ENCODE measurements around the gene VWA7.
"Not testable (repeated sequence)": the region's sequence is repeated elsewhere in the genome, so short reads cannot be mapped to it uniquely, and the experiment has no call there.

Gene VWA7

DNA sequence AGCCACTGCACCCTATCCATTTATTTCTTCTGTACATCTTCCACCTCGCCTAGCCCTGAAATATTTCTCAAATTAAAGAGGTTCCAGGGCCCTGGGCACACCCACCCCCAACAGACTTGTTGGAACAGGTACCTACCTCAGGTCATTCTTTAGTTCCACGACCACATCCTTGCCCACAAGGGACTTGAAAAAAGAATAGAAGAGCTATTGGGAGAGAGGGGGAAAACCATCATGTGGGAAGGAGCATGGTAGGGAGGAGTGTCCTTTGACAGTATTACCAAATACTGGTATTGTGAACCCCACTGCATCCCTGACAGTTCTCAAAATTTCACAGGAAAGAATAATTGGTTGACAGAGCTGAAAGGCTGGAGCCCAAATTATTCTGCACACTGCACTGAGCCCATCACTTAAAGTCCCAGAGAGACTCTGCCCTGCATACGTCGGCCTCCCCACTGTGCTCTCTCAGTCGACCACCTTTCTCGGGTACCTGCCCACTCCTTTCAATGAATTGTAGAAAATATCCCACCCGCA, 28.9 kb upstream of the VWA7 start:
- DNase-seq (ENCODE audit: low read depth in 3 of 3, low spot score in 1 of 3) = no peak

DNA sequence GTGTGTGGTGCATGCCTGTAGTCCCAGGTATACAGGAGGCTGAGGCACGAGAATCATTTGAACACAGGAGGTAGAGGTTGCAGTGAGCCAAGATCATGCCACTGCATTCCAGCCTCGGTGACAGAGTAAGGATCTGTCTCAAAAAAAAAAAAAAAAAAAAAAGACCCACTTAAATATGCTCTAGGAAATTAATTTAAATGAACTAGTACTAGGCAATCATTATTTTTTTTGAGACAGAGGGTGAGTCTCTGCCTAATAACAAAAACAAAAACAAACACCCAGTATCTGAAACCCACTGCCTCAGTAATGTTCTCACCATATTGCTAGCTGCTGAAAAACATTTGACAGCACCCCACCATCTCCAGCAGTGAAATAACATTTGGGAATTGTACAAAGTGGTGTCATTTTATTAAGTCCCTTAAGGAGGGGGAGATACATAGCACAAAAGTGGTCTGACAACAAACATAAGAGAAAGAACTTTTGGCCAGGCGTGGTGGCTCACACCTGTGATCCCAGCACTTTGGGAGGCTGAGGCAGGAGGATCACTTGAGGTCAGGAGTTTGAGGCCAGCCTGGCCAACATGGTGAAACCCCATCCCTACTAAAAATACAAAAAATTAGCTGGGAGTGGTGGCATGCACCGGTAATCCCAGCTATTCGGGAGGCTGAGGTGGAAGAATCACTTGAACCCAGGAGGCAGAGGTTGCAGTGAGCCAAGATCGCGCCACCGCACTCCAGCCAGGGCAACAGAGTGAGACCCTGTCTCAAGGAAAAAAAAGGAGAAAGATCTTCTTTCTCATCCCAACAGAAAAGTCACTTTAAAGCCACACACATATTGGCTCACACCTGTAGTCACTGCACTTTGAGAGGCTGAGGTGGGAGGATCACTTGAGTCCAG, 24.2 kb upstream of the VWA7 start:
- not testable (repeated sequence) for DNase-seq (ENCODE audit: low read depth in 3 of 3, low spot score in 1 of 3)

DNA sequence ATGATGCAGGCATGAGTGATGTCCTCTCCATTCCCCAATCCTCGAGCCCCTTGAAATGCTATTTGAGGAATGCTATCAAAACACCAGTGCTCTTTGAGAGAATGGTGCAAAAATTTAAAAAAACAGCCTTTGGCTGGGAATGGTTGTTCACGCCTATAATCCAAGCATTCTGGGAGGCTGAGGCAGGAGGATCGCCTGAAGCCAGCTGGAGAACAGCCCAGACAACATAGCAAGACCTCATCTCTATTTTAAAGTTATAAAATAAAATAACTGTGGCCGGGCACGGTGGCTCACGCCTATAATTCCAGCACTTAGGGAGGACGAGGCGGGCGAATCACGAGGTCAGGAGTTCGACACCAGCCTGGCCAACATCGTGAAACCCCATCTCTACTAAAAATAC, 22.7 kb upstream of the VWA7 start:
- DNase-seq (ENCODE audit: low read depth in 3 of 3, low spot score in 1 of 3) = no peak

DNA sequence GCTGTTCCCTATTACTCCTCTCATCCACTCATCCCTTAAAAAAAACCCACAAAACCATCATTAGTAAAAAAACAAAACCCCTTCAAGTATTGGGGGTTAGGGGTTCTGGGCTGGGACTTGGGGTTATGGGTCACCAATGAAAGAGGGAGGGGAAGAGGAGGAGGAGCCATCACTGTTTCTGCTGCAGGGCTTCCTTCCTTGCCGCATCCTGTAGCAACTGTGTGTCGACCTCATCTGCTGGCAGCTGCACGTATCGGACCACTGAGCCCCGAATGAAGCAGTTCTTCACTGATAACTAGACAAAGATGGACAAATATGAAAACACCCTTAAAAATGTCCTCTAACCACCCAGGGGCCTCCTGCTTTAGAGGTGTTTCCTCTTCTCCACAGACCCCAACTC, 20.5 kb upstream of the VWA7 start:
- no peak for DNase-seq (ENCODE audit: low read depth in 3 of 3, low spot score in 1 of 3)

DNA sequence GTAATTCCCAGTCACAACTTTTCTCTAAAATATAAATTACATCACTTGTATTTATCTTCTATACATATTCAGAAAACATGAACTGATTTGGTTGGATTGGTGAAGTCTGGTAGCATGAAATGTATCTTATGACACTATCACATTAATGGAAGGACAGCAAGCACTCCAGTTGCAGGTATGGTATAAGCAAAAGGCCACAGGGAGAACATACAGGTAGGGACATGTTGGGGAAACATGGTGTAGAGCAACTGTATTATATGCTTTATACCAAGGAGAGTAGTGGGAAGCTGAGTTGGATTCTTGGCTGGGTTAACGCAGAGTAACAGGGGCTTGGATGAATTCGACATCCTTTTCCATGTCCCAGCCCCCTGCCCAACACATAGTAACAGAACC, 19.9 kb upstream of the VWA7 start:
- DNase-seq (ENCODE audit: low read depth in 3 of 3, low spot score in 1 of 3) = no peak

DNA sequence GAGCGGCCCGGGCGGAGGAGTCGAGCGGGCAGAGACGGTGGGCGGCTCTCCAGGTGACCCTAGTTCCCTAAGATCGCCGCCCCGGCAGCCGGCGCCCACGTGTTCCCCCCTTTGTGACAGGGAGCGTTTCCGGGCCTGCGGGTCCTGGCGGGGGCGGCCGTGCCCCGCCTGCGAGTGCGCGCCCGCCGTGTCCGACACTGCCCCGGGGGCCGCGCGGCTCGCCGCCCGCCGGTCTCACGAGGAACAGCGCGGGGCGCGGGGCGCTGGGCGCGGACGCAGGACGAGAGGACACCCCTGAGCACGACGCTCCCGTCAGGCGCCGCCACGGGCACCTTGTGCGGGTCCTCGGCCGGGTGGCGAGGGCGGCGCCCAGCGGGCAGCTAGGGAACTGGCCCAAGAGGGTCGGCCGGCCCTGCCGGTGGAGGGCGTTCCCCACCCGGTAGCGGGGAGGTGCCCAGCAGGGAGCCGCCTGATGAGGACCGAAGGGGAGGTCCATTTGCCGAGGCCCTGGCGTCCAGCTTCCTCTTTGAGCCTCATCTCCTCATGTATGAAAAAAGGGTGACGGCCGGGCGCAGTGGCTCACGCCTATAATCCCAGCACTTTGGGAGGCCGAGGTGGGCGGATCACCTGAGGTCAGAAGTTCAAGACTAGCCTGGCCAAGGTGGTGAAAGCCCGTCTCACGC, 18.6 kb upstream of the VWA7 start, which contains the start of gene VARS1:
TSS of gene VARS1 (minus strand) at position 137 of the 683 bp plus-strand sequence. CDS start 535 bp downstream, outside the sequence.
- DNase-seq (ENCODE audit: low read depth in 3 of 3, low spot score in 1 of 3) = peak; percentile 60 to 72 (median 70)

DNA sequence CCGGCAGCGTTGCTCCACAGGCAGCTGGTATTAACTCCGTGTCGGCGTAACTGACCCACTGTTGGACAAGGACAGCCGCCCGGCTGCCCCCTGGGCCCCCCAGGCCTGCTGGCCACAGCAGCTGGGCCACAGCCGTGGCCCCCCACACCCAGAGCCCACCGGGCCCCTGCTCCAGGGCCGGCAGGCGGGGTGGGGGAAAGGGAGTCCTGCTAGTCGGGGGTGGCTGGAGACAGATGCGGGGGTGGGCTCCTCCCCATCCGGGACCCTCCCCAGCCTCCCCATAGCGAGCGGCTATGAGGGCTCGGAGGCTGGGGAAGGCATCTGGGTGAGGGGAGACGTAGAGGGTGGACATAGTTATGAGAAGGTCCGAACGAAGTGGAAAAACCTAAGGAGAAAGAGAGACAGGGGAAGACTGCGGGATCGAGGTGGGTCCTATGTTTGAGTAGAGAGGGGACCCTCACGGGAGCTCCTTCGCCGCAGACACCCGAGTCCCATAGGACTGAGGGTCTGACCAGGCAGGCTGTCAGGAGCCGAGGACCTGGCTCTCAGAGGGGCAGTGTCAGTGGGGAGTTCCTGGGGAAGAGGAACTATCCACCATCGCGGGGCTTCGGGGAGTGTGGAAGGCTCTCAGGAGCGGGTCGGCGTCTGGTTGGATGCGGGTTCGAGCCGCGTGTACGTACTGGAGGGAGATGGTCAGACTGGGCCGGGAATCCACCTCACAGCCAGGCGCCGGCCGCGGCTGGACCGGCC, 17.9 kb upstream of the VWA7 start:
- no peak for DNase-seq (ENCODE audit: low read depth in 3 of 3, low spot score in 1 of 3)

DNA sequence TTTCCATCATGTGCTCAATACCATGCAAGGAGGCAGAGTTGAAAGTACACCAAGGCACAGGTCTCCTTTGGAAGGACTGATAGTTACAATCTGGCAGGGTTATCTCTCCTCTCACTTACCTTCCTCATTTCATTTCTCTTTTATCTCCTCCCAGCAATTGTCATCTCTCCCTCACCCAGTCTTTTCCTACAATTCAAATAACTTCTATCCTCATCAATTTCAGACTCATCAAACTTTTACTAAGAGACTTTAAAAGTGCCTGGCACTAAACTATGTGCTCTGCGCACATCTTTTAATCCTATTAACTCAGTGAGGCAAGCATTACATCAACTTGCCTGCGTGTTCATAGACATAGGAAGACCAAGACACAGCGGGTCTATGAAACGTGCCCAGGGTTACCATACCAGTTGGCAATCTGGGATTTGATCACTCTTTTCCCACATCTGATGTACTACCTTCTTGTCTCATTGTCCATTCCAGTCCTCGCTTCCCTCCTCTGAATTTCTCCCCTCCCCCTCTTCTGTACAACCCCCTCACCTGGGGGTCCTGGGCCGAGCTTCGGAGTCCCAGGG, 17.3 kb upstream of the VWA7 start:
- no peak for DNase-seq (ENCODE audit: low read depth in 3 of 3, low spot score in 1 of 3)

DNA sequence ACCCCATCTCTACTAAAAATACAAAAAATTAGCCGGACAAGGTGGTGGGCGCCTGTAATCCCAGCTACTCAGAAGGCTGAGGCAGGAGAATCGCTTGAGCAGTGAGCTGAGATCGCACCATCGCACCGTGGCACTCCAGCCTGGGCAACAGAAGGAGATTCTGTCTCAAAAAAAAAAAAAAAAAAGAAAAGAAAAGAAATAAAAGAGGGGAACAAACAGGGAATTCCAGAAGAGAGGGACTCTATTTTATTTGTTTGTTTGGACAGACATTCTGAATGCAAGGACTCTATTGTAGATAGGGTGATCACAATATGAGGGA, 16.8 kb upstream of the VWA7 start:
- not testable (repeated sequence) for DNase-seq (ENCODE audit: low read depth in 3 of 3, low spot score in 1 of 3)

DNA sequence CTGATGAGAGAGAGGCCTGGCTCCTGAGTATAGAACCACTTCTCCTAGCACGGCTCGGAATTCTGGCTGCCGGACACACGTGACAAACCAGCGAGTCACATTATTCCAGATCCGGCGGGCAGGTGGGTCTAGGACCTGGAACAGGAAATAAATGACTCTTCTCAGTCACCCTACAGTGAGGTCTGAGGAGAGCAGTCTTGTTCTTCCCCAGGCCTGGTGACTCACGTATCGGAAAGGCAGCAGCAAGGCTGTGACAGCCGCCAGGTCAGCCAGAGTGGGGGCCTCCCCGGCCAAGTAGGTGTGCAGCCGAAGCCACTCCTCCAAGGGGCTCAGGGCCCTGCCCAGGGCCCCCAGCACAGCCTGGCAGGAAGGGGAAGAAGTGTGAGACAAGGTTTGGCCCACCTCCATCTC, 15.6 kb upstream of the VWA7 start:
- no peak for DNase-seq (ENCODE audit: low read depth in 3 of 3, low spot score in 1 of 3)

DNA sequence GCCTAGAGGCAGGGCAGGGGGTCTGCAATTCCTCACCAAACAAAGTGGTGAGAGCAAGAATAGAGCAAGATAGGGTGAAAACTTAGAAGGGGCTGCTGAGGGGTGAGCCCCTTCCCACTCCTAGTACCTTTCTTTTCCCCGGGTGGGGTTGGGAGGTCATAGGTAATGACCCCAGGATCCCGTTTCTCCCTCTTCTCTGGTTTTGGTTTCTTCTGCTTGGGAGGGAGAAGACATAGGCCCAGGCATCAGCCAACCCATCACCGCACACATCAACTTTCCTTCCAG, 14.9 kb upstream of the VWA7 start:
- DNase-seq (ENCODE audit: low read depth in 3 of 3, low spot score in 1 of 3) = no peak

DNA sequence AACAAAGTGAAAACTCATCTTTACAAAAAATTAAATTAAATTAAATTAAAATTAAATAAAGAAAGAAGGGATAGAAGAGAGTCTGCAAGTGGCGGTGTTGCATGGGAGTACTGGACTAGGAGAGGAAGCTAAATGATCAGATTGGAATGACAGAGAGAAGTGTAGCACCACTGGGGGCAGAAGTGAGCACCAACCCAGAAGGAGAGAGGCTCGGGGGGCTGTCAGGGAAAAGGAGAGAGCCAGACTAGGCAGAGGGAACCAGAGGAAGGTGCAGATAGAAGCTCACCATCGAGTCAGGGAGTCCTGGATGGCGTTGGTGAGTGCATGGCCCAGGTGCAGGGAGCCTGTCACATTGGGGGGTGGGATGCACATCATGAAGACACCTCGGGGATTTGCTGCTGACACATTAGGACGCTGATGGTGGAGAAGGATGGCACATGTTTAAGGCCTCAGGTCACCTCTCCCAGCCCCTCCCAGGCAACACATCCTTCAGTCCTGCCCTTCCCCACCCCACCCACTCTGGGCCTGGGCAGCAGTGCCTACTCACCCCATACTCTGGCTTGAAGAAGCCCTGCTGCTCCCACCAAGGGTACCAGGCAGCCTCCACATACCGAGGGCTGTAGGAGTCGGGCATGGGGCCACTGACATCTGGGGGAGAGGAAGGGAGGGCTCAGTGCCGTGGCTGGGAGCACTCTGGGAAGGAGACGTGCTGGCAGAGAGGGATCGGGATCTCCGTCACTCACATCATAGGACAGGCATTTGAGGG, 14.4 kb upstream of the VWA7 start:
- no peak for DNase-seq (ENCODE audit: low read depth in 3 of 3, low spot score in 1 of 3)

DNA sequence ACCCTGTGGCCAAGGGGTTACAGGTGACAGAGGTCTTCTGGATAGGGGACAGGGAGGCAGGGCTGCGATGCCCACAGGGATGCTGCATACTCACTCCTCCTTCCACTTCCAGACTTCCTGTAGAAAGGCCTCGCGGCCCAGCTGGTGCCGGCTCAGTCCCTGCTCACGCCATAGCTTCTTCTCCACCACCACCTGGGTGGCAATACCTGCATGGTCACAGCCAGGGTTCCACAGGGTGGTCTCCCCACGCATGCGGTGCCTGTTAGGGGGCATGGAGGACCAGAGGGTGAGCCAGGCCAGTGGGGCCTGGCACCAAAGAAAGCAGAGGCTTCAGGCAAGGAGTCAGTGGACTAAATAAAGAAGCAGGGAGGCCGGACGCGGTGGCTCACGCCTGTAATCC, 8.3 kb upstream of the VWA7 start:
- DNase-seq (ENCODE audit: low read depth in 3 of 3, low spot score in 1 of 3) = no peak

DNA sequence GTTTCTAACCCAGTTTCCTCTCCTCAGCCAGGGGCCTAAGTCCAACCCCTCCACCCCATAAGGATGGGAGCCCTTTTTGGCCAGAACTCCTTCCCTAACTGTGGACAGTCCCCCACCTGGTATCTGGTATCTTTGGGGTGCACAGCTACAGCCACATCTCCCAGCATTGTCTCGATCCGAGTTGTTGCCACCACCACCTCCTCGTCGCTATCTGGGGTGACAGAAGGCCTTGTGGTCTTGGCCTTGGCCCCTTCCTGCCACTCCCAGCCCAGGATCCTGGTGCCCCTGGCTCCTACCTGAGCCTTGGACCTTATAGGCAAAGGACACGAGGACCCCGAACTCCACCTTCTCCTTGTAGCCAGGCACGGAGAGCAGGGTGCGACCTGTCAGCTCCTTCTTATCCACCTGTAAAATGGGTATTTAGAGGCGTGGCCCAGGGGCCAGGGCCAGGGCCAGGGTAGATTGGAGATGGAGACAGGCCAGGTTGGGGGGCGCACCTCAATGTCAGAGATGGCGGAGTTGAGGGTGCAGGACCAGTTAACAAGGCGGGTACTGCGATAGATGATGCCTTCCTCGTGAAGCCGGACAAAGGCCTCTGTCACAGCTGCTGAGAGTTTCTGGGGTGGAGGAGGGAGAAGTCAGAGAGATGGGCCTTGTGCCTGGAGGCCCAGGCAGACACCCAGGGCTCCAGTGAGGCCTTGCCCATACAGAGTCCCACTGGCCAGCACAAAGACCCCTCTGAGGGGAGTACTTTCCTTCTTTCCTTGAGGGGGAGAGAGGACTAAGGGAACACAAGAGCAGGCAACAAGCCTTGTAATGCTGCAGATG, 7.2 kb upstream of the VWA7 start:
- DNase-seq (ENCODE audit: low read depth in 3 of 3, low spot score in 1 of 3) = no peak

DNA sequence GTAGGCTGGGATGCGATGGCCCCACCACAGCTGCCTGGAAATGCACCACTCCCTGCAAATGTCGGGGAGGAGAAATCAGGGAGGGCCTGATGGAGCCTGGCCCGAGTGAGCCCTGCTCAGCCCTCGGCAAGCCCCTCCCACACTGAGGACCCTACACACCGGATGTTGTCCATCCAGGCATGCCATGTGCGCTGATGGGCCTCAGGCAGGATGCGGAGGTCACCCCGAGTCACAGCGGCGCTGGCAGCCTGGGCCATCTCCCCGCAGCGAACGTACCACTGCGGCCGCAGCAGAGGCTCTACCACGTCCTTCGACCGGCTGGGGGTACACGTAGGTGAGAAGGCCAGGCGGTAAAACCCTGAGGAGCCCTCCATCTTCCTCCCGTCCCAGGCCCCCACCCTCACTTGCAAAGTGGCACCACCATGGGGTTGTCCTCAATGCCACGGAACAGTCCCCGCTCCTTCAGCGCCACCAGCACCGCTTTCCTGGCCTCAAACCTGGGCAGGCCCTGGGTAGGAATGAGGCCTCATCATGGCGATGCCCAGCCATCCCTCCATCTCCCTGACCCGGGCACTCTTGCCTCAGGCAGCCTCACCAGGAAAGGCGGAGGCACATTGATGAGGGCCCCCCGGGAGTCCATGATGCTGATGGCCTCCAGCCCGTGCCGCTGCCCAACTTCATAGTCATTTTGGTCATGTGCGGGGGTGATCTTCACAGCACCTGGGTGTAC, 5.2 kb upstream of the VWA7 start:
- DNase-seq (ENCODE audit: low read depth in 3 of 3, low spot score in 1 of 3) = no peak

DNA sequence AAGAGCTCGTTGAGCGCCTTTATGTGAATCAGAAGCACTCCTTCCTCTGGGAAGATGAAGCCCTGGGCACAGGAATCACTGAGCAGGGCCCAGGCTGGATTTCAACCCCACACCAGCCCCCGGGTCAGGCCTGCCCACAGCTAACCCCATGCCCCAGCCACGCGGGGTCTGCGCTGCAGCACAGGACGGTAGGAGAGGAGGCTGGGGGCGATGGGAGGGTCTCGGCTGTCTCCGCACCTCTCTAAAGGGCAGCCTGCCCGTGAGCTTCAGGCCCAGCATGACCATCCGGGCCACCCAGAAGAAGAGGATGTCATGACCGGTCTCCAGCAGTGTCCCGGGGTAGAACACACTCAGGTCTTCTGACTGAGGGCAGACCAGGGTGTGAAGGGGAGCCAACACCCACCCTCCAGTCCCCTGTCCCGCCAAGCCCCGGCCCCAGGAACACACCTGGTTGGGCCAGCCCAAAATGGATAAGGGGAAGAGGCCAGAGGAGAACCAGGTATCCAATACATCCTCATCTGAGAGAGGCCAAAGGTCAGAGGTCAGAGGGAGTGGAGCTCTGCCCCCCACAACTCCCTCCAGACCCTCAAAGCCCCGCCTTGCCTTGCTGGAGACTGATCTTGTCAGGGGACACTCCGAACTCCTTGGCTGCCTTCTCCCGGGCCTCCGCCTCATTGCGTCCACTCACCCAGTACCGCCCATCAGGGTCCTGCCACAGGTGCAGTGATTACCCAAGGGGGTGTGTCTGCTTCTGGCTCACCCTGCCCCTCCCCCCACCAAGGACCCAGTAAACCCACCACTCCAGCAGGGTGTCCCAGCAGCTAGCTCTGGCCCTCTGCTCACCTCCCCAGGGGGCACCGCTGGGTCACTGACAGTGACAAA, 4.4 kb upstream of the VWA7 start:
- DNase-seq (ENCODE audit: low read depth in 3 of 3, low spot score in 1 of 3) = no peak

DNA sequence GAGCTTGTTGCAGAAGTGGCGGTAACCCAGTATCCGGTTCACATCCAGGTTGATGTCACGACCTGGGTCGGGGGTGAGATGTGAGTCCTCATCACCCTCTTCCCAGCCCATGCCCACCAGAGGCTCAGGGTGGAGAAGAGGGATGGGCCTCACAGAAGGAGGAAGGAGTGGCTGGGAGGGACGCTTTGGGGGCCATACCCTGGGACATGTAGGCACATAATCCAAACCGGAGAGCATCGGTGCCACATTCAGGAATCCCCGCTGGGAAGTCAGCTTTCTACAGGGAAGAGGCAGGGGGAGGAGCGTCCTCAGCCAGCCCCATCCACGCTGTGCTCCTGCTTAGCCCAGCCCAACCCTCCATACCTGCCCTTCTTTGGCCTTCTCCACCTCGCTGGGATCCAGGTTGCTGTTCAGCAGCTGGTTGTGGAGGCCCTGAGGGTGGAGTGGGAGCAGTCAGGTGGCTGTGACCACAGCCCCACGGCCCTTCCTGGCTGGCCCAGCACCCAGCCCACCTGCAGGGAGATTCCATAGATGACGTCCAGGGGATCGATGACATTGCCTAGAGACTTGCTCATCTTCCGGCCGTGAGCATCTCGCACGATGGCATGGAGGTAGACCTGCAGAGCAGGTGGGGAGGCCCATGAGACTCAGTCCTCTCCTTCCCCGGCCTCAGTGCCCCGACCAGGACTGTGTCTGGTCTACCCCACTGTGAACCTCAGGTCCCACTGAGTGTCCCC, 3.5 kb upstream of the VWA7 start:
- no peak for DNase-seq (ENCODE audit: low read depth in 3 of 3, low spot score in 1 of 3)

DNA sequence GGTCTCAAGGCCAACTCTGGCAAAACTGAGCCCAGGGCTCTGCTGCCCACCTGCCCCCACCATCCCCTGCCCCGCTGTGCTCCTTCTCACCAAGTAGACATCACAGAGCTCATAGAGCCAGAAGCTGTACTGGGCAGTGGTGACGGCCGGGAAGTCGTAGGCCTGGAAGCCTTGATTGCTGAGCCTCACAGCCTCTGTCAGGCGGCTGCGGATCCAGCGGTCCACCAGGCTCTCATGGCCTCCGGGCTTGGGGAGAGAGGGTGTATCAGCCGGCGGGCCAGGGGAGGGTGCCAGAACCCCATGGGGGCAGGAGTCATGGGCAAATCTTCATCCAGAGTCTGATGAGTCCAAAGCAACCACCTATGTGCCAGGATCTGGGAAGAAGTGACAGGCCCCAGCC, 2.8 kb upstream of the VWA7 start:
- no peak for DNase-seq (ENCODE audit: low read depth in 3 of 3, low spot score in 1 of 3)
